AG10803 (cell line): ENCODE measurements around the gene PCNX3.
A peak's percentile ranks its signal among the peaks of the same experiment; 100 is the strongest.

Source experiments
- DNase-seq: peaks from one replicate; pipeline ENCODE4 v3.0.0; 2010; ENCODE audit warnings: low read depth
- H3K4me3 ChIP-seq: 2 replicates; pipeline ENCODE4 v1.5.1; 2011; ENCODE audit warnings: mild to moderate bottlenecking, low read length, control low read depth
- CTCF ChIP-seq: conservative IDR thresholded peaks from 2 replicates; pipeline ENCODE4 v1.5.1; 2011; ENCODE audit warnings: mild to moderate bottlenecking, low read length, control low read depth, inconsistent platforms

The PCNX3 gene

GRCh38 chr11:65615229-65615949 lies at the start of gene PCNX3:
TSS of gene PCNX3 (plus strand) at chr11:65615776. CDS start at chr11:65616312, 536 bp downstream.
- no peak for TF ChIP-seq CTCF
- H3K4me3 ChIP-seq: peak within 1 kb of the TSS; percentile 95
- DNase-seq: peak; percentile 100

- DNase-seq: peak; percentile 49
These were observed 46.2 kb upstream of the PCNX3 start for GRCh38 chr11:65569164-65569972.

GRCh38 chr11:65569973-65570918 lies 45.3 kb upstream of the PCNX3 start, which contains the start of gene ZNRD2:
TSS of gene ZNRD2 (plus strand) at chr11:65570477. CDS start at chr11:65570492, 15 bp downstream.
- peak within 1 kb of the TSS; percentile 96 for H3K4me3 ChIP-seq
- peak; percentile 98 for DNase-seq
- TF ChIP-seq CTCF: peak; percentile 53

More at GRCh38 chr11:65569164-65569972, 46.2 kb upstream of the PCNX3 start:
- H3K4me3 ChIP-seq: peak overlapping the region; percentile 96
- no peak; the same call in 1 of the 2 replicates for TF ChIP-seq CTCF

- TF ChIP-seq CTCF: no peak
- H3K4me3 ChIP-seq: peak overlapping the region; percentile 96
- DNase-seq: no peak
These were observed 44.2 kb upstream of the PCNX3 start for GRCh38 chr11:65571420-65571819.

DNA sequence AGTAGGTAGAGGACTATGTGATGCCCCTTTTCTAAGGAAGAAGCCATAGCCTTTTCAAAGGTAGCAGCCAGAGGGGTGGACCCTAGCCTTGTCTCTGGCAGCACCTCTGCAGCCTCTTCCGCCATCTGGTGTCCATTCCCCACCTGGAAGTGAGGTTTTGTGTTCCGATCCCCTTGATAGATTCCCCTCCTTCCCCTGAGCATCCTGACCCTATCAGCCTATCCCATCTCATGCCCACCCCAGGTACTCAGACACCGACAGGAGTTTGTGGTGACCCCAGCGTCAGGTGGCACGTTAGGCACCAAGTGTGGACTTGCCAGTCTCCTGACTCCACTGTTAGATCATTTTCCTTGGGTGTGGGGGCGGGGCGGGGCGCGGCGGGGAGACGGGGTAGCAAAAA lies 43.6 kb upstream of the PCNX3 start:
- peak overlapping the region; percentile 96 for H3K4me3 ChIP-seq
- peak; percentile 40 for TF ChIP-seq CTCF
- no peak for DNase-seq

- H3K4me3 ChIP-seq: peak within 1 kb of the TSS; percentile 96
- DNase-seq: peak; percentile 80
- no peak for TF ChIP-seq CTCF
These were observed 43.1 kb upstream of the PCNX3 start, which contains the start of gene FAM89B for GRCh38 chr11:65572356-65573051. TSS of gene FAM89B (plus strand) at chr11:65572538. CDS start at chr11:65572670, 132 bp downstream.
